HG03139 (cell line): ENCODE results near the gene LMX1B.
"Not testable (repeated sequence)": the region's sequence is repeated elsewhere in the genome, so short reads cannot be mapped to it uniquely, and the experiment has no call there.

Experiments used
- ATAC-seq: cut with Tn5 transposase; IDR thresholded peaks from one replicate; pipeline ENCODE4 v1.9.1; 2021; ENCODE audit not compliant: unreplicated experiment

Gene LMX1B

GRCh38 chr9:126705767-126706697 lies 92.3 kb downstream of the LMX1B start:
- ATAC-seq: no peak

DNA sequence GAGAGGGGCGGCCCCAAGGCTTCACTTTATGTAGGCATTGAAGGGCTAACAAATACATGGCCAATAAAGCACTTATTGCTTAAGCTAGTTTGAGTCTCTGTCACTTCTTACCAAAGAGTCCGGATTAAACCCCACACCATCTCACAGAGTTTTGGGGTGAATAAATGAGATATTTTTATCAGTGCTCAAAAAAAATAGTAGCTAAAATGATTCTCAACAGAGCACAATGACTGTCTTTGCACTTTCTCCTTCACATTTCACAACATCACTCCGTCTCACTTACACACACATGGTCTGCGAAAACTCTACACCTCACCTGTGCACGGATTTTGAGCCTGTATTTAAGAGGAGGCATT lies 92.9 kb downstream of the LMX1B start:
- ATAC-seq: no peak

DNA sequence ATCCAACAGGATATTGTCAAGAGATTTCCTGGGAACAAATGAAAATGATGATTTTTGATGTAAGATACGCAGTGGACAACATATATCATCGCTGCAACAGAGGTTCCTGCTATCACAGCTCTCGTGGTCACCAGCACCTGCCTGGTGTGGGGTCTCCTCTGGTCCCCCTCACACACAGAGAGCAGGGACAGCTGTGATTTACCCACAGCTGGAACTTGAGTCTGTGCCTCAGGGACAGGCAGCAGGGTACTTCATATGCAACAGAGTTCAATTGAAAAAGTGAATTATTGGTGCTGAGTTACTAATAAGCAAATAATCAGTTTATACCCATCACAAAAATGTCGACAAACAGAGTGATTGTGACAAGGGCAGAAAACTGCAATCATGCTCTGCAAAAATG lies 93.4 kb downstream of the LMX1B start:
- no peak for ATAC-seq

GRCh38 chr9:126707712-126708111 lies 94.0 kb downstream of the LMX1B start:
- ATAC-seq: not testable (repeated sequence)

DNA sequence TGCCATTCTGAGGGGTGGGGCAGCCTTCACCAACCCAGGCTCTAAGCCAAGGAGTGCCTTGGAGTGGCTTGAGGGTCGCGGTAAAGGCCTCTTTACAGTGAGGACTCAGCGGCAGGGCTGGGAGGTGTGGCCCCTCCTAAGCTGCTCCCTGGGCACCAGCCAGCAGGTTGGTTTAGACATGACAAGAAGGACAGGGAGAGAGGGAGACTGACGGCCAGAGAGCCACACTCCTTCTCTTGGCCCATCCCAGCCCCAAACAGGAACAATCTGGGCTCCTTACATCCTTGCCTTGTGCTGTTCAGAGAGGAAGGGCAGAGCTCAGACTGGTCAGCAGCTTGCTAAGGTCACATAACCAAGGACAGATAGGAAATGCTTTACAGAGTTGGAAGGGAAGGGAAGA lies 94.5 kb downstream of the LMX1B start:
- no peak for ATAC-seq

GRCh38 chr9:126709241-126709640 lies 95.5 kb downstream of the LMX1B start:
- ATAC-seq: no peak

DNA sequence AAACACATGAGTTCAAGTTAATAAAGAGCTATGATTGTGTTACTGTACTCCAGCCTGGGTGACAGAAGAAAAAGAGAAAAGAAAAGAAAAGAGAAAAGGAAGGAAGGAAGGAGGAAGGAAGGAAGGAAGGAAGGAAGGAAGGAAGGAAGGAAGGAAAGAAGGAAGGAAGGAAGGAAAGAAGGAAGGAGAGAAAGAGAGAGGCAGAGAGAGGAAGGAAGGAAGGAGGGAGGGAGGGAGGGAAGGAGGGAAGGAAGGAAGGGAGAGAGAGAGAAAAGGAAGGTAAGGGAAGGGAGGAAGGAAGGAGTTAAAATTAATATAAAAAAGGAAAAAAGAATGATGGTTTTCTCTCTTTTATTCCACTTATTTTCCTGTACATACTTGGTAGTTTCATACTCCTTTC lies 101.7 kb downstream of the LMX1B start:
- no peak for ATAC-seq

DNA sequence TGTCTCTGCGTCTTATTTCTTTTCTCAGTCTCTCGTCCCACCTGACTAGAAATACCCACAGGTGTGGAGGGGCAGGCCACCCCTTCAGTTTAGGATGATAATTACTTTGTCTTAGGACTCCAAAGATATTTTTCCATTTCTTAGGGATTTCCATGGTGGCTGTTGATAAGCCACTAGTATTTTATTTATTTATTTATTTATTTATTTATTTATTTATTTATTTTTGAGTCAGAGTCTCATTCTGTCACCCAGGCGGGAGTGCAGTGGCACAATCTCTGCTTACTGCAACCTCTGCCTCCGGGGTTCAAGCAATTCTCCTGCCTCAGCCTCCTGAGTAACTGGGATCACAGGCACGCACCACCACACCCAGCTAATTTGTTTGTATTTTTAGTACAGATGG lies 103.7 kb downstream of the LMX1B start:
- ATAC-seq: not testable (repeated sequence)

- no peak for ATAC-seq
Observed at GRCh38 chr9:126719618-126720031, 105.9 kb downstream of the LMX1B start.

DNA sequence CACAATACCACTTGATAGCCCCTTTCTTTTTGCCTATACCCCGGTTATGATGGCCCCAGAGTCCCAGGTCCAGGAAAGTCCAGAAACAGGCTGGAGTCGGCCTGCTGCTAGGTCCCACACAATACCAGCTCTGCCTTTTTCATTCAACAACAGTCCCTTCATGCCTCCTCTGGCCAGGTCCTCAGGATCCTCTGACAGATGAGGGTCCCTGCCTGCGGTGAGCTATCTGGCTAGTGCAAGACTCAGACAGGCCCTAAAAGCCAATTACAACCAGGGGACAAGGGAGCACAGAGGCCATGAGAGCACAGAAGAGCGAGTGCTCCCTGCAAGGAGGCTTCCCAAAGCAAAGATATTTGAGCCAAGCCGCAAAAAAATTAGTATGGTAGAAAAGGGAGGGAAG lies 106.3 kb downstream of the LMX1B start:
- ATAC-seq: no peak

DNA sequence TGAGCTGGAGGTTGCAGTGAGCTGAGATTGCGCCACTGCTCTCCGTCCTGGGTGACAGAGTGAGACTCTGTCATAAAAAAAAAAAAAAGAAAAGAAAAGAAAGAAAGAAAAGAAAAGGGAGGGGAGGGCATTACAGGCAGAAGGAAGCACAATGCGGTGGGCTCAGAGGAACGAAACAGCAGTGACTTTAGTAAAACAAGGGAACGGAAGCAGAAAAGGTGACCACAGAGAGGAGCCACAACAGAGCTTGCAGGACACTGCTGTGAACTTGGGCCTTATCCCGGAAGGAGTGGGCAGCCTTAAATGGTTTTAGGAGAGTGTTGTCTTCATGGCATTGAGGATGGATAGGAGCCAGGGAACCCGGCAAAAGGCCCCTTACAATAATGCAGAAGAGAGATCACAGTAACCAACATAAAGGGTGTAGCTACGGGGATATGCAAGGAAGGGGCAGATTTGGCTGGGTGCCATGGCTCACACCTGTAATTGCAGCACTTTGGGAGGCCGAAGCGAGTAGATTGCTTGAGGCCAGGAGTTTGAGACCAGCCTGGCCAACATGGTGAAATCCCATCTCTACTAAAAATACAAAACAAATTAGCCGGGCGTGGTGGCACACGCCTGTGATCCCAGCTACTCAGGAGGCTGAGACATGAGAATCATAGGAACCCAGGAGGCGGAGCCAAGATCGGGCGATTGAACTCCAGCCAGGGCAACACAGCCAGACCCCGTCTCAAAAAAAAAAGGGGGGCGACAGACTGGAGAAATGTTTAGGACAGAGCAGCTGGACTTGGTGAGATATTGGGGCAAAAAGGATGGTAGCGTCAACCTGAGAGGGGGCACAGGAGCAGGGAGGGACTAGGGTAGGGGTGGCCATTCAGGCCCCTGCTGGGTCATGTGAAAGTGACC lies 107.2 kb downstream of the LMX1B start:
- ATAC-seq: no peak

DNA sequence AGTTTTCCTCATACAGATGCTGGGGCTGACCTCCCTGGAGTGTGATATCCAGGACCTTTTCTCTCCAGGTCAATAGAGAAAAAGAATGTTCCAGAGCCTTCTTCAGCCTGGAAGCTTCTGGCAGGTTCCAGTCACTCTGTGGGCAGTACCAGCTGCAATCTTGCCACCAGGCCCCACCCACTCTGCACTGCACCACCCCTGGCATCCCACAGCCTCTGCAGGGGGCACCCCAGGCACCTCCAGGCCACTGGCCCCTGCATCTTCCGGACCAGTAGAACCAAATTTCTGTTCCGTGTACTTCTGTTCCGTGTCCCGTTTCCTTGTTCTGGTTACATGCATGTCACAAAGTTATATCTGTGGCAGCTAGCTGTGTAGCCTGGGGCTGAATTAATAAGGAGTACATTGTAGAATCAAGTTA lies 107.8 kb downstream of the LMX1B start:
- no peak for ATAC-seq

- ATAC-seq: peak; percentile 82
Observed at GRCh38 chr9:126722252-126722921, 108.7 kb downstream of the LMX1B start.

DNA sequence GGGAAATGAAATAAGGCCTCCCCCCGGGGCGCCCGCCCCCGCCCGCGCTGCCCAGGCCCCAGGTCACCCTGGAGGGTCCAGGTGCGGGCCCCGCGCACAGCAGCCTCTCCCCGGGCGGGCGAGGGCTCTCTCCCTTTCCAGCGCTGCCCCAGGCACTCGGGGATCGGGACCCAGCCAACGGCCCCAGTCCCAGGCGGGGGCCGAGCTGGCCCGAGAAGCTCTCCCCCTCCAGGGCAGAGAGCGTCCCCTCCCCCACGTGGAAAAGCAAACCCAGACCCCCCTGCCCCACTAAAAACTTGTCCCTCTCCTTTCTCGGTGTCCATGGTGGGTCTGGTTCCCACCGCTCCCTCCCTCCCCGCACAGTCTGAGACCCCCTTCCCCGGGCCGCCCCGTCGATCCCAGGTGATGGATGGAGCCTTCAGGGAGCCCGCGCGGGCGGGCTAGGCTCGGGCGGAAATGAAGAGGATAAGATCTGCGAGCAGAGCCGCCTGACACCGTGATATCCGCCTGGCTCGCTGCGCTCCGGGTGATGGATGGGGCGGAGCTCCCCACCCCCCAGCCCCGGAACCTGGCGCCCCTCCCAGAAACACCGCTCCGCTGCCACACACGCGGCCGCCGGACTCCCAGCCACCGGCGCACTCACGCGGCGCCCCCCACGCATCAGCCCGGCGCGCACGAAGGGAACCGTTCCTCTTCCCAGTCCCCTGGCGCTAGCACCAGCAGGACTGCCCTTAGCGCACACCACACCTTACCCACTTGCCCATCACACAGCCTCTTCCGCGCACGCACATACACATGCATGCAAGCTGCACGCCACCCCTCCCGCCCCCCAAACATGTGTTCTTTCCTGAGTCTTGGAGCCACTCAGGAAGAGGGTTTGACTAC lies 109.4 kb downstream of the LMX1B start:
- ATAC-seq: no peak

DNA sequence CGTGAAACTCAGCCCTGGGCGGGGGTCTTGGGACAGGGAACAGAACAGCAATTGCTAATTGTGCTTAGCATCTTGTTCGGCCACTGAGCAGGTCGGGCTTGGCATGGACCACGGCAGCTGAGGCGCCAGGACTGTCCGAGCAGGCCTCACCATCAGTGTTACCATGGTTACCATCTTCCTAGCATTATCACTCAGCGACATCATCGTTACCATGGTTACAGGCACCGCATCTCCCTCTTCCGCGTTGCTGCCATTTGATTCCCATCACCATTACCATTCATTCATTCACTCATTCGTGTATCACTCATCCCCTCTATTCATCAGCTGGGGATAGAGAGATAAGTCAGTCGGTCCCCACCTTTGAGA lies 110.1 kb downstream of the LMX1B start:
- no peak for ATAC-seq

GRCh38 chr9:126724226-126724625 lies 110.5 kb downstream of the LMX1B start:
- ATAC-seq: no peak

GRCh38 chr9:126725485-126725884 lies 111.8 kb downstream of the LMX1B start:
- ATAC-seq: not testable (repeated sequence)

DNA sequence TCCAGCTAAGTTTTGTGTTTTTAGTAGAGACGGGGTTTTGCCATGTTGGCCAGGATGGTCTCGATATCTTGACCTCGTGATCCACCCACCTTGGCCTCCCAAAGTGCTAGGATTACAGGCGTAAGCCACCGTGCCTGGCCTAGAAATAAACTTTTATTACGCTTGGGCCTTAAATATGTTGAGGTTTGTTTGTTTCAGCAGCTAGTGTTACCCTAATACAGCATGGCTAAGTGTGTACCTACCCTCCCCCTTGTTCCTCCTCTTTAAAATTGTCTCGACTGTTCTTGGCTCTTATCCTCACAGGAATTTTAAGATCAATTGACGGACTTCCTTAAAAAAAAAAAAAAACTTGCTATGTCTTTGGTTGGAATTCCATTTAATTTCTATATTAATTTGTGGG lies 114.5 kb downstream of the LMX1B start:
- ATAC-seq: not testable (repeated sequence)

GRCh38 chr9:126730592-126730991 lies 116.9 kb downstream of the LMX1B start:
- not testable (repeated sequence) for ATAC-seq

GRCh38 chr9:126733005-126733404 lies 119.3 kb downstream of the LMX1B start:
- no peak for ATAC-seq
